ENCODE measurements around the gene RHBDD2.

DNA sequence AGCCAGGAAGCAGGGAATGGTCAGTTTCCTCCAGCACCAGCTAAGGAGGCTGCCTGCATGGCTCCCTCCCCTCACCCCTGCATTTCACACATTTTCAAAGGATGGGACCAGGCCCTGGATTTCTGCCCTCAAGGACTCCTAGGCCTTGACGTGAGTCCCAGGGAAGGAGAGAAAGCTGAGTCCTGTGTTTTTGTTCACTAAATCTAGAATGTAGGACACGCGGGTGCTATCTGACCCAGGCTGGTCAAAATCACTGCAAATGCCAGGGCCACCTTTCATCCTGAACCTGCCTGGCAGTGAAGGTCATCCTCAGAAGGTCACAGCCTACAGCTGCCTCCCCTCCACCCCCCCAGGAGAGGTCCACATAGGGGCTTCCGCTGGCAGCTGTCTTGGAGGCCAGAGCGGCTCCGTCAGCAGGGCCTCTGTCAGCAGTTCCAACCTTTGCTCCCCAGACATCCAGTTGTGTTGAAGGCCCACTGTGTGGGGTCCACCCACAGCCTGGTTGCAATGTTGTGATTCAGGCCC is 18.0 kb downstream of the RHBDD2 start:
- no peak for TF ChIP-seq EZH2 (IDR thresholded peaks at IDR 0.05; ENCODE audit: insufficient read depth, poor library complexity, severe bottlenecking)
- TF ChIP-seq EZH2phosphoT487 (IDR thresholded peaks at IDR 0.05; ENCODE audit: insufficient read depth, low read depth) = no peak

All from GM23248 (cell line).